Right renal cortex interstitium (tissue), 3 donors: ENCODE results near the gene DNAJC25. TPM values are rescaled to one million over a fixed set of nuclear protein-coding genes. Genes with fewer than 3 reads are reported as not detected.
"Not testable (repeated sequence)": the region's sequence is repeated elsewhere in the genome, so short reads cannot be mapped to it uniquely, and the experiment has no call there.

Experiments
- DNase-seq, 3 donors: peaks; one replicate each; pipeline ENCODE4 v3.0.0-alpha.2; 2013; ENCODE audit warnings: low read depth in 3 of 3, low spot score in 2 of 3
- polyA plus RNA-seq, 3 donors: library from polyadenylated mRNA; unstranded; fragments of 120-200 nt; gene quantifications; one replicate each; pipeline ENCODE4 v1.2.1, GENCODE V29; 2013; ENCODE audit not compliant: insufficient read length in 3 of 3

DNAJC25 gene
- polyA plus RNA-seq = 10 to 100 TPM; 14.1 to 15.3 (median 15.1) TPM

DNA sequence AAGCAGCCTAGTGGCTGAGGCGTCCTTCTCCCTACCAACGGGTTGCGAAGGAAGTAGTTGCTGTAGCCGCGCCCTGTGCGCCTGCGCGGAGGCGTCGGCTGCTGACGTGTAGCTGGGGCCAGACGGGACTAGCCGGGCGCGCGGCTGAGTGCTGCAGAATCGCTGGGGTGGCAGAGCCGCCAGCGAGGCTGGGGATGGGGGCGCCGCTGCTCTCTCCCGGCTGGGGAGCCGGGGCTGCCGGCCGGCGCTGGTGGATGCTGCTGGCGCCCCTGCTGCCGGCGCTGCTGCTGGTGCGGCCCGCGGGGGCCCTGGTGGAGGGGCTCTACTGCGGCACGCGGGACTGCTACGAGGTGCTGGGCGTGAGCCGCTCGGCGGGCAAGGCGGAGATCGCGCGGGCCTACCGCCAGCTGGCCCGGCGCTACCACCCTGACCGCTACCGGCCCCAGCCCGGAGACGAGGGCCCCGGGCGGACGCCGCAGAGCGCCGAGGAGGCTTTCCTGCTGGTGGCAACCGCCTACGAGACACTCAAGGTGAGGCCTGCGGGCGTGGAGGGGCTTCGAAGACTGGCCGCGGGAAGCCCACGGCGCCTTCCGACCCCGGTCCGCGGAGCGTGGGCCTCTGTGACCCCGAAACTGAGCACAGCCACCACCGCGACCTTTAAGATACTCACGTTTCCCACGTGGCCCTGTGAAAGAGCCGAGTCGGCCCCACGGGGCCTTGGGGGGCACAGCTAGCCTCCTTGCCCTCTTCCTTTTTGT is at the start of gene DNAJC25:
Gene DNAJC25 (plus strand): TSS at position 121 of the 758 bp plus-strand sequence. CDS start 74 bp downstream, at position 195.
- peak; percentile 92 to 95 (median 93) for DNase-seq

DNA sequence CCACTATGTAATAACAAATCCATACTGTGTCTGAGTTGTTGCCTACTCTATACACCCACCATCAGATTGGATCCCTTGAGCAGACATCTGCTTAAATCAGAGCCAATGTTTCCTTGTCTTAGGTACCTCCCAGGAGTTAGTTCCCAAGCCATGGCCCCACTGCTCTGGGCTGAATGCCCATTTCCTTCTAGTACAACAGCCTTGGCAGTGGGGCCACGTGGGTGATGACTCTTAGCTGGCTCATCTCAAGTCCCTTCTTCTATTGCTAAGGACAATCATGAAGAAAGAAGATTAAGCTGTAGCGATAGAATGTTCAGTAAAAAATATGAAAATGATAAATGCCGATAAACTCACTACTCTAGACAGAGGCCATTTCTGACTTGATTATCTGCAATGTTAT is 48.2 kb upstream of the DNAJC25 start:
- no peak for DNase-seq

DNA sequence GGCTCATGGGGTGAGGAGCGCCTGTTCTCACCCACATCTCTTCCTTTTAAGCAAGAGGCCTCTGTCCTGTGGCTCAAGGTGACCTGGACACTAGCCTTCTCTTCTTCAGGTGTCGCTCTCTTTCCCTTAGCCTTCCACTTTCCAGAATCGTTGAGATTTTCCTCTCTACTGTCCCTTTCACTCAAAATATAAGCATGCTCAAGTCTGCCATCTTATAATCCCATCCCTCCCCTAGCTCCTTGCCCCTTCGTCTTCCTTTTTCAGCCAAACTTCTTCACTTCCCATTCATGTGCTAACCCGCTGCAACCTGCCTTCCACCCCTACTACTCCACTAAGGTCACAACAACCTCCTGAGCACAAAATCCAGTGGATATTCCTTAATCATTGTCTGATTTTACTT is 44.8 kb upstream of the DNAJC25 start:
- DNase-seq = no peak

DNA sequence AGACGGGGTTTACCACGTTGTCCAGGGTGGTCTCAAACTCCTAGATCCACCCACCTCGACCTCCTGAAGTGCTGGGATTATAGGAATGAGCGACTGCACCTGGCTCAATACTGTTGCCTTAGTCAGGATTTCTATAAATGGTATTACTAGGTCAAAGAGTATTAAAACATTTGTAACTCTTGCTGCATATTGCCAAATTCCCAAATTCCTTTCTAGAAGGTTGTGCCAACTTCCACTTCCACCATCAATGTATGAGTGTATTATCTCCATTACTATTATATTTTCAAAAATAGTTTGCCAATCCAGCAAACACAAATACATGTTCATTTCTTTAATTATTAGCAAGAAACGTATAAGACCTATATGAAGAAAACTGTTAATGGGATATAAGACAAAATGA is 42.3 kb upstream of the DNAJC25 start:
- DNase-seq = no peak

DNA sequence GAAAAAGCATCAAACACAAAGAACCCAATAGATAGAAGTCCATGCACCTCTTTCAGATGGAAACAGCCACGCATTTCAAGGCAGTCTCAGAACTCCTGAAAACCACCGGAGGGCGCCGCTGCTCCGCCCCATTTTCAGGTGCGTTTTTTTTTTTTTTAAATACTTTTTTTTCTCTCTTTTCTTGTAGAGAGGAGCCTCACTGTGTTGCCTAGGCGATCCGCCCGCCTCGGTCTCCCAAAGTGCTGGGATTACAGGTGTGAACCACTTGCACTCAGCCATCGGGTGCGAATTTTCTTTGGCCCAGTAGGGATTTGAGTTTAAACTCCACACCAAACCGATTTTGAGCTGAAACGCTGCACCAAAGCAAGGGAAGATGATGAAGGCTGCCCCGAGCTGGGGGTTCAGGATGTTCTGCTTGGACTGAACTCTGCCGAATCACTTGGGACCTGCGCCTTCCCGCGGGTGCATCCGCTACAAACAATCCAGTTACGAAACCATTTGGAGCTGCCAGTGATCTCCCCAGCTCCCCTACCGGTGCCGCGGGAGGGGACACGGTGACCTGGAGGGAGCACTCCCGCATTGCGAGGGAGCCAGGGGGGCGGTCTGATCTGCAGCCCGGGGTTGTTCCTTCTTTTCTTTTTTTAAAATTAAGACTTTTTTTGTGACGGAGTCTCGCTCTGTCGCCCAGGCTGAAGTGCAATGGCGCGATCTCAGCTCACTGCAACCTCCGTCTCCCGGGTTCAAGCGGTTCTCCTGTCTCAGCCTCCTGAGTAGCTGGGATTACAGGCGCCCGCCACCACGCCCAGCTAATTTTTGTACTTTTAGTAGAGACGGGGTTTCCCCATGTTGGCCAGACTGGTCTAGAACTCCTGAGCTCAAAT is 33.0 kb upstream of the DNAJC25 start:
- DNase-seq = peak in 1 of 3 donors; percentile 58

DNA sequence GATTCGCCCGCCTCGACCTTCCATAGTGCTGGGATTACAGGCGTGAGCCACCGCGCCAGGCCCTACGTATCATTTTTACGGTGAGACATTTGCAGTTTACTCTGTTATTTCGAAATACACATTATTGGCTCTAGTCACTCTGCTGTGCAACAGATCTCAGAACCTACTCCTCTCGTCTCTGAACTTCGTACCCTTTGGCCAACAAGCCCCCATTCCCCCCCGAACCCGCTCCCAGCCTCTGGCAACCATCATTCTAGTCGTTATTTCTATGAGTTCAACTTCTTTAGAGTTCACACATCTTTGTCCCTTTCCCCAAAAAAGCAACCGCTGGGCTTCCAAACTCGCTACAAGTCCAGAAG is 32.4 kb upstream of the DNAJC25 start:
- DNase-seq = no peak

DNA sequence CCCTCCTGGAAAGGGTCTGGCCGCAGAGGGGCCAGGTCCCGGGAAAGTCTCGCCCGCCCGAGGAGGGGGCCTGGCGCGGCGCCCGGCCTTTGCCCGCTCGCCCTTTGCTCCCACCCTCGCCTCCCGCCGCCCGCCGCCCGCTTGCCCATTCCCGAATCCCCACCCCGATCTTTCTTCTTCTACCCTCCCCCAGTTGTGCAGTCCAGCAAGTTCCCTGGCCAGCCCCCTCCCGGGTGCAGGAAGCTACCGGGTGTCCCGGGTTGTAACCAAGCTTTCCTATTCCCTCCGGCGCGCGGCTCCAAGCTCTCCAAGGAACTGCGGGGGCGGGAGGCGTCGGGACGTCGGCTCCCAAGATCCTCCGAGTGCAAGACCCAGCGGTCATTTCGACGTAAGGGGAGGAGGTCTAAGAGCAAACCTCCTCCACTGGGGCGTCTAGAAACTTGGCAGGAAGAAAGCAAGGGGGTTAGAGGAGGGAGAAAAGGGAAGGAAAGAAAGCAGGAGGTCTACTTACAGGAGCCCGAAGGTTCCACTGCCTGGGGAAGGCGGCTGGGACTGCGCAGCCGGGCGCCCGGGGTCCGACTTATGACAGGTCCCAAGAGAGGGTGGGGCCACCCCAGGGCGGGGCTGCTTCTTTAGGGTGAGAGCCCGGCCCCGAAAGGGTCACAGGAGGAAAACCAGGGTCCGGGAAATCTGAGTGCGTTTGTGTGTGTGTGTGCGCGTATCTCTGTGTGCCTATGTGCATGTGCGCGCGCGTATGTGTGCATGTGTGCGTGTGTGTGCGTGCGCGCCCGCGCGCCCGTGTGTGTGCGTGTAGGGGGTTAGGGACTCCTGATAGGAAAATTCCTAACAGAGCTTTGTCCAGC is 31.8 kb upstream of the DNAJC25 start, which contains the start of gene PTGR1:
Gene PTGR1 (minus strand): TSS at position 556 of the 863 bp plus-strand sequence. CDS start 2,225 bp downstream, outside the sequence.
- DNase-seq = peak; percentile 67 to 80 (median 80)

DNA sequence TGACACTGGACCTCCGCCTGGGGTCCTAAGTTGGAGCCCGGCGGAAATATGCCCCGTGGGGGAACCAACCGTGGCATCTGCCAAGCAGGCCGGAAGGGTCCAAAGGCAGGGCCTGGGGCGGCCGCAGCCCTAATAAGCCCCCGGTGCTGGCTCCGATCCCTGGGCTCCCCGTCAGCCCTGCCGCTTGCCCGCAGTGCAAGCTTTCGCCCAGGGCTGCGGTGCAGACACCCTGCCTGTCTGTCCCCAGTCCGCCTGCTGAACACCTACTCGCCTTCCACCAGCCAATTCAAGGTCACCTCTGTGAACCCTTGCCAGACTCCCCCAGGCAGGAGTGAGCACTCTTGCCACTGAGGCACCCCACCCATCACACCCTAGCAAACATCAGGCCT is 31.2 kb upstream of the DNAJC25 start:
- no peak for DNase-seq

DNA sequence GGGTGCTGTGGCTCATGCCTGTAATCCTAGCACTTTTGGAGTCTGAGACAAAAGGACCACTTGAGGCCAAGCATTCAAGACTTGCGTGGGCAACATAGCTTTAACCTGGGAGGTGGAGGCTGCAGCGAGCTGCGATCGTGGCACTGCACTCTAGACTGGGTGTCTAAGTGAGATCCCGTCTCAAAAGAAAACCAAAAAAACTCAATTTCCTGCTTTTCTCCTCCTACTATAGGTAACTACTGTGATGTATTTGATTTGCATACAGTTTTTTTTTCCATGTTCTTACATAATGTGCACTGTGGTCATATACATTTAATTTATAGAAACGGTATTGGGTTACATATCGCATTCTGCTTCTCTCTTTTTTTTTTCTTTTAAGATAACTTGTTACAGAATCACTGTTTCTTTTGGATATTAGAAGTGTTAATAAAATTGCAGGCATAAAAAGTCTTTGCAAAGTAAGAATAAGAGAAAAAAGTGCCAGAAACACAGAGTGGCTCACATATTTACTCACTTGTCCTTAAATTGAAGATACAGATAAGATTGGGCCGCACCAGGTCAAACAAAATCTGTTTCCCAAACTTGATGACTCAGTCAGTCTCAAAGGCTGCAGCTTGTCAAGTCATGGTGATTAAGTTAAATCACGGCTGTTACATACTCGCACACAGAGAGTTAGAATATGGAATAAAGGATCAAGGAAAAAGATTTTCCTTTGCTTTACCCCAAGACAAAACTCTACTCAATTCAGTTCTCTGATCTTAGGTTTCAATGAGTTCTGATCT is 29.7 kb upstream of the DNAJC25 start:
- no peak for DNase-seq

DNA sequence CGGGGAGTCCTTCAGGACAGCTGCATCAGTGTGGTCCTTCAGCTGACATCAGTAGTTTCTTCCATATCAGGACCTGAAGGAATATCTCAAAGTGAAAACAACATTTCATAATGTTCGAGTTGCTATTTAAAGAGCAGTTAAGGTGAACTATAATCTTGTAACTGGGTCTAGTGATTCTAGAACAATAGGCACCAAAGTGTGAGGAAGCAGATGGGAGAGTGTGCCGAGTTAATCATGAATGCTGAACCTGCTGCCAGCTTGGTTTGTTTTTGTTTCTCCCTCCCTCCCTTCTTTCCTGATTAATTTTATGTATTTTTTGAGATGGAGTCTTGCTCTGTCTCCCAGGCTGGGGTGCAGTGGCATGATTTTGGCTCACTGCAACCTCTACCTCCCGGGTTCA is 28.1 kb upstream of the DNAJC25 start:
- no peak for DNase-seq

DNA sequence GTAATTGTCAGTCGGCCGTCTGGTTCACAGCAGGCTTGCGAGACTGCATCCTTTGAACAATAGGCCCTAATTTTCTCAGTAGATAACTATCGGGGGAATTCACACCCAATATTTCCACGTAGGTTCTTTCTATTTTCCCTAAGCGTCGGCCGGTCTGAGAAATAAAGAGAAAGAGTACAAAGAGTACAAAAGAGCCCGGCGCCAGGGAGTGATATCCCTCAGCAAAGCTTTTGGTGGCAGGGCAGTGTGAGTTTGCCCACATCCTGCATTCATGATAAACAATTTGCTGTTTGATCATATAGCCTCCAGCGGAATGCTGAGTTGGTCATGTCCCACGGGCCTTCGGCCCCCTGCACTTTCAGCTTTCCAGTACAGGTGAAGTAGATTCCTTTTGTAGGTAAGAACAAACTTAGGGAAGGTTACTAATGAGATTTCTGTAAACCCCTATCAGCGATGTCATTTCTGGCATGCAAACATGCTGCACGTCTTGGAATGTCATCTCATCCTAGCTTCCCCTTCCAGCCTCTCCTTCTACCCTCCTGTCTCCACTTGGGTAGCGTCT is 27.0 kb upstream of the DNAJC25 start:
- no peak for DNase-seq

DNA sequence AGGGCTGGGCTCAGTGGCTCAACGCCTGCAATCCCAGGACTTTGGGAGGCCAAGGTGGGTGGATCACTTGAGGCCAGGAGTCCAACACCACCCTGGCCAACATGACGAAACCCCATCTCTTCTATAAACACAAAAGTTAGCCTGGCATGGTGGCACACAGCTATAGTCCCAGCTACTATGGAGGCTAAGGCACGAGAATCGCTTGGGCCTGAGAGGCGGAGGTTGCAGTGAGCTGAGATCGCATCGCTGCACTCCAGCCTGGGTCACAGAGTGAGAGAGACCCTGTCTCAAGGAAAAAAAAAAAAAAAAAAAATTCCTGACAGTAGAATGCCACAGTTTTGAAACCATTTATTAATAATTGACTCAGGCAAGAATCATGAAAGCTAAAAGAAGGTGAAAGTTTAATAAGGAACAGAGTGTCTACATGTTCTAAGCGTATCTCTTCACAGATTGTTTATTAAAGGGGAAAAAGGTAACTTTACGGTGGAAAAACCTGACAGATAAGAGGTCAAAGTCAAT is 26.0 kb upstream of the DNAJC25 start:
- DNase-seq = no peak

DNA sequence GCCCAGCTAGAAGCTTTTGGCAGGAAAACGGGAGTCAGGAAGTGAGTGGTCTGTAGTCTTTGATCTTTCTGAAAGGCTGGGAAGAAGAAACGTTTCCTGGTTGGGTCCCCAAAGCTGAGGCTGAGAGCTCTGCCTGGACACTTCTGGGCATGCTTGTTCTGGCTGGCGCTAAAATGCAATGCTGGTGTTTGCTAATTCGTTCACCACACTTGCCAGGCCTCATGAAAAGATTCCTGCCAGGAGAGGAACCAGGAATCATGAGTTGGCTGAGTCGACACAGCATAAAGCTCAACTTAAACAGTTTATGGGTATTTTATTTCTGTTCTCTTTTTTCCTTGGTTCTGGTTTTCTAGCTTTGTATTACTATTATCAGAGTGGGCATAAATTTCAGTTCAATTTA is 21.0 kb upstream of the DNAJC25 start:
- DNase-seq = no peak

DNA sequence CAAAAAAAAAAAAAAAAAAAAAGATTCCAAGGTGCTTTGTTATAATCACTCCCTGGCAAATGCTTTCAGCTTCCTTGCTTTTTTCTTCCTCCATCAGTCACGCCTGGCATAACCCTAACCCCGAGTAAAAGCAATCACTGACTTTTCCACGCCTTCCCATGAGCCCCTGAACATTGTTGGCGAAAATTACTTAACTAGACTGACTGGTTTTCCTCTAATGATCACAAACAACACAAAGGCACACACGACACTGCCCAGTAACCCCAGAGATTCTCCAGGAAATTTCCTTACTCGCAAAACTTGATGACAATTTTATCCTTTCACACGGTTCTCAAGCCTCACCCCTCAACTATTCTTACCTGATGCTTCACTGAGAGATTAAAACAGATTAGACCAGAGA is 20.3 kb upstream of the DNAJC25 start:
- no peak for DNase-seq

DNA sequence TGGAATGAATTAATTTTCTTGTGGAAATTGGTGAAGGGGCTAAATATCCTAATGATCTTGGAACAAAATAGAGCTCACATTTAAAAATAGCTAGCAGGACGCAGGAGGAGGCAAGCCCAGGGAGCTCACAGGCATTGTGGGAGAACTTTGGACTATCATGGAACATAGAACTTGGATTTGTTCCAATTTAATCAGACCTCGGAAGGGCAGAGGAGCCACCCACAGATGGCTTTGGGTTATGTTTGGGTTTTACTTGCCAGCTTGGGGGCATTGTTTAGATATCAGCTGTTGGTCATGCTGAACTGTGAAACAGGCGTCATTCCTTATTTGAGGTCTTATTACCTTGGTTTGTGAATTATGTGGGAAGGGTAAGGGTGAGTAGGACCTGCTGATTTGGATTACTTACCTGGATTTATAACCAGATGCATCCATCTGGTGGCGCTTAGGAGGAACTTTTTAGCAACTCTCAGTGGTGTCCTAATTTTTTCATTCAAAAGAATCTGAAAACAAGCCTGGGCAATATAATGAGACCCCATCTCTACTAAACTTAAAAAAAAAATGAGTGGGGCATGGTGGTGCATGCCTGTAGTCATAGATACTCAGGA is 17.6 kb upstream of the DNAJC25 start:
- DNase-seq = no peak

DNA sequence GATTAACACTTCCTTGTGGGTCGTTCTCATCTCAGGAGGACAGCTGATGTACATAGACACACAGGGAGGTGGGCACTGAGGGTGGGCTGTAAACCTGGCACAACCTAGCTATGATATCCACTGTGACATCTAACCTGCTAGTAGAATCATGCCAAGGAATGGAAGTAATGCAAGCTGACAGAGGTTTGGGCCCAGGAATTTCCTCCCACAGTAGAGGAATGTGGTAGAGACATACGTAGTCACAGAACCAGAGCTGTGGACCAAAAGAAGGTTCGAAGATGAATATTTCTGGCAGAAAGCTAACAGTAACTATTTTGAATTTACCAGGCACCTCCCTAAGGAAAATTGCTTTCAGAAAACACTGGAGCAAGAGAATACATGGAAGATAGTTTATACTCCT is 15.2 kb upstream of the DNAJC25 start:
- DNase-seq = no peak

DNA sequence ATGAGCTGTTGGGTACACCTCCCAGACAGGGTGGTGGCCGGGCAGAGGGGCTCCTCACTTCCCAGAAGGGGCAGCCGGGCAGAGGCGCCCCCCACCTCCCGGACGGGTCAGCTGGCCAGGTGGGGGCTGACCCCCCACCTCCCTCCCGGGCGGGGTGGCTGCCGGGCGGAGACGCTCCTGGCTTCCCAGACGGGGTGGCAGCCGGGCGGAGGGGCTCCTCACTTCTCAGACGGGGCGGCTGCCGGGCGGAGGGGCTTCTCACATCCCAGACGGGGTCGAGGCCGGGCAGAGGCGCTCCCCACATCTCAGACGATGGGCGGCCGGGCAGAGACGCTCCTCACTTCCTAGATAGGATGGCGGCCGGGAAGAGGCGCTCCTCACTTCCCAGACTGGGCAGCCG is 13.8 kb upstream of the DNAJC25 start:
- DNase-seq = not testable (repeated sequence)

DNA sequence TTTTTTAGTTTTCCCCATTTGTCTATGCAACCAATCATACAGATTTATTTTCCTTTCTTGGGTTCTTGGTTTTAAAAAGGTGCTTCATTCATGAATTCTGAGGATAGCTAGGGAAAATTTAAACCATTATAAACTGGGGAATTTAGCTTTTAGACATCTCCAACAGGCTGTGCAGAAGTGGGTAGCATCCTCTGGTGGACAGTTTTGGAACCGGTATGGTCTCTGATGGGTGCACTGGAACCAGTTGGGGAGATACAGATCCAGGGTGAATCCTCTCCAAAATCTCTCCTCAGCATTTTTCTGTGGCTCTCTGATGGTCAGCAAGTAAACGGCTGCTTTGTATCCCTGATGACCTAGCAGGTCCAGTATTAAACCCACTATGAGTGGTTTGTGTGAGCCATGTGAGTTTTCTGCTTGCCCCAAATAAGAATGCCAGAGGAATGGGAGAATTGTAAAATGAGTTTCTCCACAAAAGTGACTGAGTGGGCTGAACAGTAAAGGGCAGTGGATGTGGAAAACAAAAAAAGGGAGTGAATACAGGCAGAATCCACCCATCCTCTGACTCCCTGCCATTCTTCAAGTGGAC is 9.1 kb upstream of the DNAJC25 start:
- no peak for DNase-seq

DNA sequence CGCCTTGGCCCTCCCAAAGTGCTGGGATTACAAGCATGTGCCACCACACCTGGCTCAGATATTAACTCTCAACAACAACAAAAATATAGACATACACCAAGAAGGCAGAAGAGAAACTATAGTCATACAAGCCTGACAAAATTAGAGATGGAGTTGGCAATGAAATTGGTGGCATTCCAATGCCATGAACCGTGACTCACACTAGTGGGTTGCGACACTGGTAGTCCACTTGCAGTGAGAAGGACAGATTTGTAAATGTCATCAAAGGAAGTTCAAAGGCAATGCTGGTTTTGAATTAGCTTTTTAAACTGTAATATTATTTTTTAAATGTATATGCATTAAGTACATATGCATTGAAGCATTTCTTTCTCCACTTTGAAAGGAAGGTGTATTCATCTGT is 8.5 kb upstream of the DNAJC25 start:
- DNase-seq = no peak
